HepG2 (cell line): Measurements from ENCODE around the gene GPC2. TPM values are rescaled to one million over a fixed set of nuclear protein-coding genes. Genes with fewer than 3 reads are reported as not detected.
A peak's percentile ranks its signal among the peaks of the same experiment; 100 is the strongest.

Experiments
- ATF3 ChIP-seq: sonication (generic); formaldehyde crosslinking; IDR thresholded peaks from 2 replicates; pipeline ENCODE4 v1.4.0; 2020; ENCODE audit warnings: missing genetic modification reagents
- FOXK2 ChIP-seq: fragments of 450-650 bp; IDR thresholded peaks from 2 replicates; pipeline ENCODE4 v1.6.1; 2016
- GABPA ChIP-seq, 2 experiments: IDR thresholded peaks; 2 replicates each; pipeline ENCODE4 v1.6.1; 2011 to 2016; ENCODE audit warnings: low read depth in 2 of 2, low read length in 1 of 2, missing biosample characterization in 1 of 2, missing genetic modification characterization in 1 of 2
- GMEB1 ChIP-seq: sonication (generic); formaldehyde crosslinking; IDR thresholded peaks from 2 replicates; pipeline ENCODE4 v1.5.1; 2020; ENCODE audit warnings: missing genetic modification reagents, mild to moderate bottlenecking, borderline replicate concordance
- GMEB2 ChIP-seq: IDR thresholded peaks from 2 replicates; pipeline ENCODE4 v1.6.1; 2016; ENCODE audit warnings: missing biosample characterization, missing genetic modification reagents, low read depth
- HES4 ChIP-seq: sonication (generic); formaldehyde crosslinking; IDR thresholded peaks from 2 replicates; pipeline ENCODE4 v1.9.0; 2021; ENCODE audit warnings: mild to moderate bottlenecking, missing genetic modification reagents, borderline replicate concordance
- MXI1 ChIP-seq: IDR thresholded peaks from 3 replicates; pipeline ENCODE4 v1.6.1; 2012; ENCODE audit warnings: low read depth, low read length, inconsistent platforms, borderline replicate concordance
- POLR2AphosphoS5 ChIP-seq: IDR thresholded peaks from 2 replicates; pipeline ENCODE4 v1.6.1; 2012; ENCODE audit warnings: low read depth, low read length
- SKI ChIP-seq: fragments of 450-650 bp; IDR thresholded peaks from one replicate; pipeline ENCODE4 v1.6.1; 2018; ENCODE audit warnings: mild to moderate bottlenecking; ENCODE audit not compliant: partially characterized antibody
- SMARCE1 ChIP-seq: fragments of 450-650 bp; IDR thresholded peaks from 2 replicates; pipeline ENCODE4 v1.6.1; 2017; ENCODE audit warnings: borderline replicate concordance
- SNAPC2 ChIP-seq: sonication (generic); formaldehyde crosslinking; IDR thresholded peaks from 2 replicates; pipeline ENCODE4 v1.8.1; 2022; ENCODE audit warnings: mild to moderate bottlenecking, missing genetic modification reagents
- TAF1 ChIP-seq: sonication (generic); formaldehyde crosslinking; IDR thresholded peaks from 2 replicates; pipeline ENCODE4 v1.4.0; 2020; ENCODE audit warnings: missing genetic modification reagents
- TERF1 ChIP-seq: sonication (generic); formaldehyde crosslinking; IDR thresholded peaks from 2 replicates; pipeline ENCODE4 v1.8.0; 2022; ENCODE audit warnings: mild to moderate bottlenecking, missing genetic modification reagents, moderate library complexity
- TFDP1 ChIP-seq: IDR thresholded peaks from 2 replicates; pipeline ENCODE4 v1.6.1; 2016; ENCODE audit warnings: missing compliant biosample characterization, missing genetic modification reagents, borderline replicate concordance
- ZMAT5 ChIP-seq: sonication (generic); formaldehyde crosslinking; IDR thresholded peaks from 2 replicates; pipeline ENCODE4 v1.5.0; 2020; ENCODE audit warnings: mild to moderate bottlenecking, low read depth, missing genetic modification reagents, borderline replicate concordance
- ZNF230 ChIP-seq: sonication (generic); formaldehyde crosslinking; IDR thresholded peaks from 2 replicates; pipeline ENCODE4 v1.4.0; 2020; ENCODE audit warnings: mild to moderate bottlenecking, missing genetic modification reagents
- ZNF577 ChIP-seq: sonication (generic); formaldehyde crosslinking; IDR thresholded peaks from 2 replicates; pipeline ENCODE4 v1.4.0; 2020; ENCODE audit warnings: mild to moderate bottlenecking, low read depth, missing genetic modification reagents, borderline replicate concordance
- ZNF605 ChIP-seq: sonication (generic); formaldehyde crosslinking; IDR thresholded peaks from 2 replicates; pipeline ENCODE4 v1.8.0; 2022; ENCODE audit warnings: mild to moderate bottlenecking, missing genetic modification reagents
- ZNF619 ChIP-seq: sonication (generic); formaldehyde crosslinking; IDR thresholded peaks from 2 replicates; pipeline ENCODE4 v1.4.0; 2020; ENCODE audit warnings: mild to moderate bottlenecking, missing genetic modification reagents
- ZXDC ChIP-seq: sonication (generic); formaldehyde crosslinking; IDR thresholded peaks from 2 replicates; pipeline ENCODE4 v1.5.0; 2020; ENCODE audit warnings: mild to moderate bottlenecking, missing genetic modification reagents
- polyA plus RNA-seq, 8 experiments: library from polyadenylated mRNA; depleted of rRNA in 3 of 8; stranded (reverse) in 7 of 8; unstranded in 1 of 8; fragments of >200 nt; fragmentation: Illumina TruSeq in 4 of 8; extraction: Trizol in 4 of 8; gene quantifications; 2 replicates each; pipeline versions ENCODE4 v1.2.1 to v1.2.3, GENCODE V29; 2011 to 2016; ENCODE audit warnings: low read depth in 4 of 8, missing spikeins in 1 of 8, mixed read lengths in 1 of 8; ENCODE audit not compliant: insufficient read depth in 1 of 8
- total RNA-seq, 5 experiments: library from RNA; depleted of rRNA; stranded (reverse); fragments of >200 nt; fragmentation: Illumina TruSeq; extraction: Trizol; gene quantifications; 2 replicates each; pipeline ENCODE4 v1.2.3, GENCODE V29; 2016; ENCODE audit warnings: low read depth in 1 of 5

GPC2 gene
- total and polyA plus RNA-seq, 2 of the 13 experiments (the other 11 are each of a cell fraction or from before 2014, with no cell fraction given) = 0.64 to 0.78 TPM

- peak; percentile 64; the same call in 1 of the 2 replicates for TF ChIP-seq GMEB1 (CRISPR knock-in tag)
- no peak for TF ChIP-seq FOXK2
- no peak for TF ChIP-seq TERF1
- no peak for TF ChIP-seq SNAPC2 (CRISPR knock-in tag)
- TF ChIP-seq ZNF230 (CRISPR knock-in tag) = no peak
- no peak for TF ChIP-seq HES4
- no peak for TF ChIP-seq GMEB2
- TF ChIP-seq ZNF577 (CRISPR knock-in tag) = no peak
- TF ChIP-seq ATF3 (CRISPR knock-in tag) = no peak; the same call in 1 of the 2 replicates
- peak; percentile 72 for TF ChIP-seq TAF1
- no peak for TF ChIP-seq SMARCE1
- no peak for TF ChIP-seq ZMAT5 (CRISPR knock-in tag)
- no peak; the same call in 1 of the 2 replicates for TF ChIP-seq ZNF605 (CRISPR knock-in tag)
- no peak; the same call in 1 of the 2 replicates for TF ChIP-seq ZNF619 (CRISPR knock-in tag)
- TF ChIP-seq SKI = peak; percentile 7
- TF ChIP-seq GABPA (IDR thresholded peaks at IDR 0.05; ENCODE audit: low read depth, low read length) = peak; percentile 33; the same call in 1 of the 2 replicates
- TF ChIP-seq GABPA (CRISPR knock-in tag; IDR thresholded peaks at IDR 0.05; ENCODE audit: low read depth) = peak; percentile 84
- peak; percentile 86; the same call in 1 of the 2 replicates for TF ChIP-seq TFDP1 (CRISPR knock-in tag)
- TF ChIP-seq POLR2AphosphoS5 = peak; percentile 83
- no peak for TF ChIP-seq ZXDC (CRISPR knock-in tag)
- TF ChIP-seq MXI1 = peak; percentile 87; the same call in 1 of the 3 replicates
Measured at GRCh38 chr7:100148559-100149328, 28.4 kb downstream of the GPC2 start, which contains the start of gene LAMTOR4 (continued).
